ENCODE results near the gene TRIM15. TPM values are rescaled to one million over a fixed set of nuclear protein-coding genes. Genes with fewer than 3 reads are reported as not detected.

Gene TRIM15
- total RNA-seq, 1 donor from 2014 or later: not detected

DNA sequence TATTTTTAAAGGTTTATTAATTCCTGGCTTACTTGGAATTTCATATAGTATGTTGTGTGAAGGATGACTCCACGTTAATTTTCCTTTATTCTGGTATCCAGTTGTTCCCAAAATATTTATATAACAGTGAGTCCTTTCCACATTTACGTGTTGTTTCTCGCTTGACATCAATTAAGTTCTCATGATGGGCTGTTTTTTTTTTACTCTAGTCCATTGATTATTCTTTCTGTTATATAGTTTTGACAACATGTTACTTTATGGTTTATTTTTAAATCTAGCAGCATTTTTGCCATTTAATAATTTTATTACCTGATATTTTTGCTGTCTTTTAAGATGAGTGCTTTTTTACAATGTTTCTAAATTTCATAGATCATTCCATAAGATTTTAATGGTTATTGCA, 20.7 kb upstream of the TRIM15 start:
- TF ChIP-seq, protein P1, sequence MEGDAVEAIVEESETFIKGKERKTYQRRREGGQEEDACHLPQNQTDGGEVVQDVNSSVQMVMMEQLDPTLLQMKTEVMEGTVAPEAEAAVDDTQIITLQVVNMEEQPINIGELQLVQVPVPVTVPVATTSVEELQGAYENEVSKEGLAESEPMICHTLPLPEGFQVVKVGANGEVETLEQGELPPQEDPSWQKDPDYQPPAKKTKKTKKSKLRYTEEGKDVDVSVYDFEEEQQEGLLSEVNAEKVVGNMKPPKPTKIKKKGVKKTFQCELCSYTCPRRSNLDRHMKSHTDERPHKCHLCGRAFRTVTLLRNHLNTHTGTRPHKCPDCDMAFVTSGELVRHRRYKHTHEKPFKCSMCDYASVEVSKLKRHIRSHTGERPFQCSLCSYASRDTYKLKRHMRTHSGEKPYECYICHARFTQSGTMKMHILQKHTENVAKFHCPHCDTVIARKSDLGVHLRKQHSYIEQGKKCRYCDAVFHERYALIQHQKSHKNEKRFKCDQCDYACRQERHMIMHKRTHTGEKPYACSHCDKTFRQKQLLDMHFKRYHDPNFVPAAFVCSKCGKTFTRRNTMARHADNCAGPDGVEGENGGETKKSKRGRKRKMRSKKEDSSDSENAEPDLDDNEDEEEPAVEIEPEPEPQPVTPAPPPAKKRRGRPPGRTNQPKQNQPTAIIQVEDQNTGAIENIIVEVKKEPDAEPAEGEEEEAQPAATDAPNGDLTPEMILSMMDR (conservative IDR thresholded peaks at IDR 0.05): no peak
- Mint-ChIP-seq H3K9me3 (no peaks in the 10 kb centered on the region), H3K27ac (ENCODE audit: unreplicated experiment) (no peak overlapping the region), H3K27me3 (ENCODE audit: low read depth) (peaks cover 72% of the 10 kb centered on the region), H3K4me1 (no peaks in the 10 kb centered on the region), H3K36me3 (ENCODE audit: low read depth) (no peaks in the 10 kb centered on the region), H3K4me3 (no peak overlapping the region)
- no peak for DNase-seq (ENCODE audit: low read depth, low spot score)

DNA sequence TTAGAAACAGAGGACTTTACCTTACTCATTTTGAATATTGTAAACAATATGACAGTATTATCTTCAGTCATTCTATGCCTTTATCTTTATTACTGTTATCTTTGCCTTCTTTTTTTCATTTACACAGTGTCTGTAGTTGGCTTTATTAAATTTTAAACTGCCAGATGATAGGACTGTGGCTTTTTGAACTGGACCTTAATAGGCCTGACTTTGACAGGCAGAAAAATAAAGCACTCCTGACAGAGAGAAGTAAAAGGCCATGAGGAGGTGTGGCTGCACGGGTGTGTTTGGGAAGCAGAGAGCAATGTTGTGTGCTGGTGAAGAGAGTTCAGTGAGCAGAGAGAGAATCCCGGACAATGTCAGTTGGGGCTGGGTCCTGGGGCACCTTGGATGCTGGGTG, 19.6 kb upstream of the TRIM15 start:
- H3K36me3 Mint-ChIP-seq (ENCODE audit: low read depth): no peaks in the 10 kb centered on the region
- no peak overlapping the region for H3K27ac Mint-ChIP-seq (ENCODE audit: unreplicated experiment)
- no peaks in the 10 kb centered on the region for H3K9me3 Mint-ChIP-seq
- peaks cover 68% of the 10 kb centered on the region for H3K27me3 Mint-ChIP-seq (ENCODE audit: low read depth)
- H3K4me3 Mint-ChIP-seq: no peak overlapping the region
- H3K4me1 Mint-ChIP-seq: no peaks in the 10 kb centered on the region
- TF ChIP-seq, protein P1 (conservative IDR thresholded peaks at IDR 0.05): no peak
- DNase-seq (ENCODE audit: low read depth, low spot score): no peak

DNA sequence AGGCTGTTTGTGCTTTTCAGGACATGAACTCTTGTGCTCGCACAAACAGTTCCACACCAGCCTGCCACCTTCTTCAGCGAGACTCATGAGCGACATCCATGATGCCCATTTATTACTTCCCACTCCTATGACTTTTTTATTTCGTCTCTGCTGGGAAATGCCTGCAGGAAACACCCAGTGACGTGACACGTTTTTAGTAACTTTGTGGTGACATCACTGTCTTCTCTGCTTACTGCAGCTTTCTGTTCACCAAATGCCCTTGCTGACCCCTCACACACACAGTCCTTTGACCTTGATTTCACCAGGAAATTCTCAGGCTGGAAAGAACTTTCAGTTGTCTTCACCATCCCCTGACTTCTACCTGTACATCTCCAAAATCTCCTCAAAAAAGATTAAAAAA, 18.5 kb upstream of the TRIM15 start:
- H3K27ac Mint-ChIP-seq (ENCODE audit: unreplicated experiment): no peak overlapping the region
- TF ChIP-seq, protein P1 (conservative IDR thresholded peaks at IDR 0.05): no peak
- no peaks in the 10 kb centered on the region for H3K9me3 Mint-ChIP-seq
- no peaks in the 10 kb centered on the region for H3K4me1 Mint-ChIP-seq
- DNase-seq (ENCODE audit: low read depth, low spot score): no peak
- no peak overlapping the region for H3K4me3 Mint-ChIP-seq
- peaks cover 66% of the 10 kb centered on the region for H3K27me3 Mint-ChIP-seq (ENCODE audit: low read depth)
- H3K36me3 Mint-ChIP-seq (ENCODE audit: low read depth): no peaks in the 10 kb centered on the region

DNA sequence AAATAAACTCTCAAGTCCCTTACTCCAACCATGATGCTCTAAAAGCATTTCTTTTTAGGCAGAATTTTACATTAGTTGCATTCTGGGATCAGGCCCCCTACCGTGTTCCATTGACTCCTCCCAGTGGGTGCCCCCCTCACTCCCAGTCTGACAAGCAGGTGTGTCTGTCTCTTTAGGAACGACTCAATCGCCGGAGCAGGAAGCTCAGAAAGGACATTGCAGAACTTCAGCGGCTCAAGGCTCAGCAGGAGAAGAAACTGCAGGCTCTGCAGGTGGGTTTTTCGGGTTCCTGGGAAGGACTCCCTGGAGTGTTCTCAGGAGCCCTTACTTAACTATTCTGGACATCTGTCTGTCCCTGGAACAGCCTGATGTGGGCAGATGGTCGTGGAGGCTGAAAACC, 17.5 kb upstream of the TRIM15 start:
- TF ChIP-seq, protein P1 (conservative IDR thresholded peaks at IDR 0.05): no peak
- no peaks in the 10 kb centered on the region for H3K9me3 Mint-ChIP-seq

DNA sequence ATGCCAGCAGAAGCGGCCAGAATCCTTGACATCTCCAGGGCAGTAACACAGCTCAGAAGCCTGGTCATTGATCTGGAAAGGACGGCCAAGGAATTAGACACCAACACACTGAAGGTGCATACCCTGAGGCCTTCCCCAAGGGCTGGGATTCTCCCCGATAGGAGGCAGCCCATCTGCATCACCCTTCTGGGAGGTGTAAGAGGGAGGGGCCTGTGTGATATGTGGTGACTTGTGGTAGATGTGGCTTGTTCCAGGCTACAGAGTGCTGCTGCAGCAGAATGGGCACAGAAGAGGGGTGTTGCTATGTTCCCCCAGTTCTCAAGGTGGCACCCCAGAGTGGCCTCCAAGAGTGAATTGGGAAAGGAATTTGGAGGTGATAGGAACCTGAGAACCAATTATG, 16.2 kb upstream of the TRIM15 start:
- DNase-seq (ENCODE audit: low read depth, low spot score): no peak
- no peaks in the 10 kb centered on the region for H3K36me3 Mint-ChIP-seq (ENCODE audit: low read depth)
- H3K4me1 Mint-ChIP-seq: no peaks in the 10 kb centered on the region
- no peak overlapping the region for H3K27ac Mint-ChIP-seq (ENCODE audit: unreplicated experiment)
- H3K9me3 Mint-ChIP-seq: no peaks in the 10 kb centered on the region
- no peak overlapping the region for H3K4me3 Mint-ChIP-seq
- TF ChIP-seq, protein P1 (conservative IDR thresholded peaks at IDR 0.05): no peak
- peaks cover 58% of the 10 kb centered on the region for H3K27me3 Mint-ChIP-seq (ENCODE audit: low read depth)

More for the DNA sequence above, 17.5 kb upstream of the TRIM15 start:
- no peak overlapping the region for H3K4me3 Mint-ChIP-seq
- no peaks in the 10 kb centered on the region for H3K4me1 Mint-ChIP-seq
- no peak overlapping the region for H3K27ac Mint-ChIP-seq (ENCODE audit: unreplicated experiment)
- H3K36me3 Mint-ChIP-seq (ENCODE audit: low read depth): no peaks in the 10 kb centered on the region
- no peak for DNase-seq (ENCODE audit: low read depth, low spot score)
- peaks cover 64% of the 10 kb centered on the region for H3K27me3 Mint-ChIP-seq (ENCODE audit: low read depth)

DNA sequence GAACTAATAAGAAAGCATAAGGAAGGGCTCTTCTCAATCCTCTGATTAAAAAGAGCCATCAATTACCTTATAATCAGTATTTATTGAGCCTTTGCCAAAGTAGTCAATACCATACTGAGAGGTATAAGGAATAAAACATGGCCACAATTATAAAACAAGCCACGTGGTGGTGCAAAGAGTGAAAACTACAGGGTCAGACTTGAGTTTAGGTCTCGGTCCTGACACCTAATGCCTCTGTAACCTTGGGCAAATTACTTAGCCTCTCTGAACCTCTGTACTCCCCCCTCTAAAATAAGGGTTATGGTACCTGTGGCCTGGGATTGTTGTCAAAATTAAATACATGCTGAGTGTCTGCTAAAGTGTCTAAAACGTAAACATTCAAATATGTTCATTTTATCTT, 14.1 kb upstream of the TRIM15 start:
- no peaks in the 10 kb centered on the region for H3K9me3 Mint-ChIP-seq
- TF ChIP-seq, protein P1 (conservative IDR thresholded peaks at IDR 0.05): no peak
- H3K4me1 Mint-ChIP-seq: no peaks in the 10 kb centered on the region
- peaks cover 62% of the 10 kb centered on the region for H3K27me3 Mint-ChIP-seq (ENCODE audit: low read depth)
- no peak for DNase-seq (ENCODE audit: low read depth, low spot score)
- H3K4me3 Mint-ChIP-seq: no peak overlapping the region
- H3K27ac Mint-ChIP-seq (ENCODE audit: unreplicated experiment): no peak overlapping the region
- no peaks in the 10 kb centered on the region for H3K36me3 Mint-ChIP-seq (ENCODE audit: low read depth)
